Glutamatergic neuron (in vitro differentiated cells): Measurements from ENCODE around the gene DPY19L2. TPM values are rescaled to one million over a fixed set of nuclear protein-coding genes. Genes with fewer than 3 reads are reported as not detected.
A peak's percentile ranks its signal among the peaks of the same experiment; 100 is the strongest.
"Not testable (repeated sequence)": the region's sequence is repeated elsewhere in the genome, so short reads cannot be mapped to it uniquely, and the experiment has no call there.

ENCODE experiments used
- DNase-seq: peaks from one replicate; pipeline ENCODE4 v3.0.0; 2022
- H3K27ac Mint-ChIP-seq: one replicate; pipeline ENCODE4 v1.8.0; 2020; ENCODE audit warnings: mild to moderate bottlenecking, mixed read lengths, inconsistent platforms; ENCODE audit not compliant: unreplicated experiment
- H3K27me3 Mint-ChIP-seq: one replicate; pipeline ENCODE4 v1.8.0; 2020; ENCODE audit warnings: mild to moderate bottlenecking, moderate library complexity, mixed read lengths, inconsistent platforms; ENCODE audit not compliant: unreplicated experiment
- H3K36me3 Mint-ChIP-seq: one replicate; pipeline ENCODE4 v1.8.0; 2020; ENCODE audit warnings: mild to moderate bottlenecking, mixed read lengths, inconsistent platforms; ENCODE audit not compliant: unreplicated experiment
- H3K4me1 Mint-ChIP-seq: one replicate; pipeline ENCODE4 v1.8.0; 2020; ENCODE audit warnings: mild to moderate bottlenecking, low read depth, mixed read lengths, inconsistent platforms; ENCODE audit not compliant: unreplicated experiment
- H3K4me3 Mint-ChIP-seq: one replicate; pipeline ENCODE4 v1.8.0; 2020; ENCODE audit warnings: mild to moderate bottlenecking, mixed read lengths, inconsistent platforms; ENCODE audit not compliant: unreplicated experiment
- H3K9me3 Mint-ChIP-seq: one replicate; pipeline ENCODE4 v1.8.0; 2020; ENCODE audit warnings: mild to moderate bottlenecking, moderate library complexity, mixed read lengths, inconsistent platforms; ENCODE audit not compliant: unreplicated experiment
- total RNA-seq: library from RNA; stranded (reverse); fragmentation: NEBNext Ultra II Directional; extraction: Animal tissue kit (Norgen Biotek cat#: 25700); gene quantifications from one replicate; pipeline ENCODE4 v1.2.1, GENCODE V29; 2021; ENCODE audit not compliant: unreplicated experiment
- TF ChIP-seq, protein P1 (sequence below): fragments of 200-600 bp; sonication (generic); IDR thresholded peaks from one replicate; pipeline ENCODE4 v1.5.0; 2021; ENCODE audit not compliant: partially characterized antibody, unreplicated experiment

DPY19L2 gene
- total RNA-seq, 1 donor from 2014 or later = 1.8 TPM

DNA sequence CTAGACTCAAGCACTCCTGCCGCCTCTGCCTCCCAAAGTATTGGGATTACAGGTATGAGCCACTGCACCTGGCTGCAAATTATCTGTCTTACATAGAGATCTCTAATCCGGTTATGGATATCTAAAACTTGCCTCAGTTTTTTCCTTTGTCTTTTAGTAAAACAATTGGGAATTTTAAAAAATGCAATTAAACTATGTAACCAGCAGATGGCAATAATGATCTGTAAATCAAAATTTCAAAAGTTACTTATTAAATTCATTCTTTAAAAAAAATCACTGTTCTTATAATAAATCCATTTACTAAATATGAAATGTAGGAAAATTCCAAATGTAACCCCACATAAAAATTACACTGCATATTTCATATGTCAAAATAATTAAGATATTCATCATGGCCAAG is 4.3 kb upstream of the DPY19L2 start:
- not testable (repeated sequence) for H3K27me3 Mint-ChIP-seq, H3K4me3 Mint-ChIP-seq, H3K4me1 Mint-ChIP-seq, H3K27ac Mint-ChIP-seq, H3K9me3 Mint-ChIP-seq, DNase-seq, H3K36me3 Mint-ChIP-seq
- TF ChIP-seq, protein P1, sequence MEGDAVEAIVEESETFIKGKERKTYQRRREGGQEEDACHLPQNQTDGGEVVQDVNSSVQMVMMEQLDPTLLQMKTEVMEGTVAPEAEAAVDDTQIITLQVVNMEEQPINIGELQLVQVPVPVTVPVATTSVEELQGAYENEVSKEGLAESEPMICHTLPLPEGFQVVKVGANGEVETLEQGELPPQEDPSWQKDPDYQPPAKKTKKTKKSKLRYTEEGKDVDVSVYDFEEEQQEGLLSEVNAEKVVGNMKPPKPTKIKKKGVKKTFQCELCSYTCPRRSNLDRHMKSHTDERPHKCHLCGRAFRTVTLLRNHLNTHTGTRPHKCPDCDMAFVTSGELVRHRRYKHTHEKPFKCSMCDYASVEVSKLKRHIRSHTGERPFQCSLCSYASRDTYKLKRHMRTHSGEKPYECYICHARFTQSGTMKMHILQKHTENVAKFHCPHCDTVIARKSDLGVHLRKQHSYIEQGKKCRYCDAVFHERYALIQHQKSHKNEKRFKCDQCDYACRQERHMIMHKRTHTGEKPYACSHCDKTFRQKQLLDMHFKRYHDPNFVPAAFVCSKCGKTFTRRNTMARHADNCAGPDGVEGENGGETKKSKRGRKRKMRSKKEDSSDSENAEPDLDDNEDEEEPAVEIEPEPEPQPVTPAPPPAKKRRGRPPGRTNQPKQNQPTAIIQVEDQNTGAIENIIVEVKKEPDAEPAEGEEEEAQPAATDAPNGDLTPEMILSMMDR = peak; percentile 44

- not testable (repeated sequence) for H3K9me3 Mint-ChIP-seq, DNase-seq, H3K27me3 Mint-ChIP-seq
Measured at GRCh38 chr12:63669936-63670335, 1.6 kb upstream of the DPY19L2 start.

GRCh38 chr12:63669427-63669826 is 1.1 kb upstream of the DPY19L2 start:
- DNase-seq, H3K9me3 Mint-ChIP-seq, H3K27ac Mint-ChIP-seq, H3K4me1 Mint-ChIP-seq, H3K27me3 Mint-ChIP-seq, H3K36me3 Mint-ChIP-seq: not testable (repeated sequence)
- H3K4me3 Mint-ChIP-seq = peak overlapping the region; percentile 85

More at GRCh38 chr12:63669936-63670335, 1.6 kb upstream of the DPY19L2 start:
- H3K36me3 Mint-ChIP-seq, H3K4me1 Mint-ChIP-seq, H3K27ac Mint-ChIP-seq: not testable (repeated sequence)
- peak overlapping the region; percentile 85 for H3K4me3 Mint-ChIP-seq

- not testable (repeated sequence) for H3K27me3 Mint-ChIP-seq, H3K9me3 Mint-ChIP-seq, H3K27ac Mint-ChIP-seq, H3K36me3 Mint-ChIP-seq, H3K4me1 Mint-ChIP-seq
- peak; percentile 16 for DNase-seq
- H3K4me3 Mint-ChIP-seq = peak overlapping the region; percentile 85
Measured at GRCh38 chr12:63668800-63669365, 590 bp upstream of the DPY19L2 start.

GRCh38 chr12:63663005-63663404 is 5.3 kb downstream of the DPY19L2 start:
- H3K4me3 Mint-ChIP-seq, H3K4me1 Mint-ChIP-seq, H3K9me3 Mint-ChIP-seq, H3K27ac Mint-ChIP-seq, H3K36me3 Mint-ChIP-seq, H3K27me3 Mint-ChIP-seq, DNase-seq: not testable (repeated sequence)

DNA sequence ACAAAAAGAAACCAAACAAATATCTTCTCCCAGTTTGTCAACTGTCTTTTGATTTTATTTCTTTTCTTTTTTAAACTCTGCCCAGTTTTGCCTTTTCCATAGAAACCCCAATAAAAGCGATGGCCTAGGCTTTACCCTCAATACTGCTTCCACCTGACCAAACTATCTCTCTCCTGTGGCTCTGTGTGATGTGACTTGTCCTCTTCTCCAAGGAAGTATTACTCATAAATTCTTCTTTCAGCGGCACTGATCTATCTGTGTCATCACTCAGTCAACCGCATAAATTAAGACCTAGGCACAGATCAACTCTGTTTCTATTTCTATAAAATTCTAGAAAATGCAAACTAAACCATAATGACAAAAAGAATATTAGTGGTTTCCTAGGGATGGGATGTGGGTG is 9.8 kb downstream of the DPY19L2 start:
- H3K9me3 Mint-ChIP-seq, H3K4me3 Mint-ChIP-seq, H3K4me1 Mint-ChIP-seq, H3K36me3 Mint-ChIP-seq, H3K27me3 Mint-ChIP-seq, DNase-seq, H3K27ac Mint-ChIP-seq: not testable (repeated sequence)

DNA sequence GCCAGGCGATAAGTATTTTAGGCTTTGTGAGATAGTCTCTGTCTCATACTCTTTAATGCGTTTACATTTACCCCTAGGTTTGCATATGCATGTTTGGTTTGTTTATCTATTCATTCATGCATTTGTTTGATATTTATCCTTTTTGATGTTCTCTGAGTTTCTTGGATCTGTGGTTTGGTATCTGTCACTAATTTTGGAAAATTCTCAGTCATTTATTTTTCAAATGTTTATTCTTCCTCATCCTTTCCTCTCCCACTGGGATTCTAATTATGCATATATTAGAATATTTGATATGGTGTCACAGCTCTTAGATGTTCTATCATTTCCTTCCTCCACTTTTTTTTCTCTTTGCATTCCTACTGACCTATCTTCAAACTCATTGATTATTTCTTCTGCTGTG is 11.9 kb downstream of the DPY19L2 start:
- H3K4me3 Mint-ChIP-seq, H3K27me3 Mint-ChIP-seq, DNase-seq, H3K27ac Mint-ChIP-seq, H3K36me3 Mint-ChIP-seq, H3K4me1 Mint-ChIP-seq, H3K9me3 Mint-ChIP-seq: not testable (repeated sequence)

DNA sequence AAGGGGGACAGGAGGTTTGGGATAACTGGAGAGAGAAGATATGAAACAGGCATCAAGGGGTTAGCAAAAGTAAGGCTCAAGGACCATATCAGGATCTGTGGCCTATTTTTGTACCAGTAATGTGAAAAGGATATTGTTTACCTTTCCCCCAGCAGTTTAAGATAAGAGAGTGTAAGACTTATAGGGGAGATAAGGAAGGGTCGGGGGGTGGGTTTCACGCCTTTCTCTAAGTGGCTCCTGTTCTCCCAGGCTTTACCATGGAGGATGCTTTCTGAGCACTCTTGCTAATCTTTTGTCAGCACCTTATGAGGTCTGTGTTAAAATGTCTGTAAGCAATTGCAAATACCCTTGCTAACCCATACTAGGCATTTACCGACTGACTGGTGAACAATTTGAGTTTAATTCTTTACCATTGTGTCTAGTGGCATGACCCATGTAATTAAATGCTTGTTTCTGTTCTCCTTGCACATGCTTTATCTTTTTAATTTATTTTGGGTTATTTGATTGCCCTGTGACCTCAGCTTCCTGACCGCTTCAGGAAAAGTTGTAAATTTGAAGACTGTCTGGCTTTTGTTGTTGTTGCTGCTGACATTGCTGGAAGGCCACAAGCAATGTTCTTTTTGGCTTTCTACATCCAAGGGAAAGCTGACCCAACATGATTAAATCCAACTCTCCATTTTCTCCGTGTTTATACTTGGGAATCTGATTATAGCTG is 12.6 kb downstream of the DPY19L2 start:
- not testable (repeated sequence) for DNase-seq, H3K27me3 Mint-ChIP-seq, H3K4me3 Mint-ChIP-seq, H3K36me3 Mint-ChIP-seq, H3K9me3 Mint-ChIP-seq, H3K4me1 Mint-ChIP-seq, H3K27ac Mint-ChIP-seq

GRCh38 chr12:63654481-63654880 is 13.8 kb downstream of the DPY19L2 start:
- H3K27ac Mint-ChIP-seq, H3K4me1 Mint-ChIP-seq, H3K36me3 Mint-ChIP-seq, H3K4me3 Mint-ChIP-seq, H3K9me3 Mint-ChIP-seq, DNase-seq, H3K27me3 Mint-ChIP-seq: not testable (repeated sequence)

DNA sequence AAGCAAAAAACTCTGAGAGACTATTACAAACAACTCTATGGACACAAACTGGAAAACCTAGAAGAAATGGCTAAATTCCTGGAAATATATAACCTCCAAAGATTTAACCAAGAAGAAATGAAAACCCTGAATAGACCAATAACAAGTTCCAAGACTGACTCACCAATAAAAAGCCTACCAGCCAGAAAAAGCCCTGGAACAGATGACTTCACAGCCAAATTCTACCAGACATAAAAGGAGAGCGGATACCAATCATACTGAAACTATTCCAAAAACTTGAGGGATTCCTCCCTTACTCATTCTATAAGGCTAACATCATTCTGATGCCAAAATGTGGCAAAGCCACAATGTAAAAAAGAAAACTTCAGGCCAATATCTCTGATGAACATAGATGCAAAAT is 18.8 kb downstream of the DPY19L2 start:
- not testable (repeated sequence) for H3K27me3 Mint-ChIP-seq, H3K27ac Mint-ChIP-seq, H3K36me3 Mint-ChIP-seq, H3K4me3 Mint-ChIP-seq, H3K4me1 Mint-ChIP-seq, H3K9me3 Mint-ChIP-seq, DNase-seq

DNA sequence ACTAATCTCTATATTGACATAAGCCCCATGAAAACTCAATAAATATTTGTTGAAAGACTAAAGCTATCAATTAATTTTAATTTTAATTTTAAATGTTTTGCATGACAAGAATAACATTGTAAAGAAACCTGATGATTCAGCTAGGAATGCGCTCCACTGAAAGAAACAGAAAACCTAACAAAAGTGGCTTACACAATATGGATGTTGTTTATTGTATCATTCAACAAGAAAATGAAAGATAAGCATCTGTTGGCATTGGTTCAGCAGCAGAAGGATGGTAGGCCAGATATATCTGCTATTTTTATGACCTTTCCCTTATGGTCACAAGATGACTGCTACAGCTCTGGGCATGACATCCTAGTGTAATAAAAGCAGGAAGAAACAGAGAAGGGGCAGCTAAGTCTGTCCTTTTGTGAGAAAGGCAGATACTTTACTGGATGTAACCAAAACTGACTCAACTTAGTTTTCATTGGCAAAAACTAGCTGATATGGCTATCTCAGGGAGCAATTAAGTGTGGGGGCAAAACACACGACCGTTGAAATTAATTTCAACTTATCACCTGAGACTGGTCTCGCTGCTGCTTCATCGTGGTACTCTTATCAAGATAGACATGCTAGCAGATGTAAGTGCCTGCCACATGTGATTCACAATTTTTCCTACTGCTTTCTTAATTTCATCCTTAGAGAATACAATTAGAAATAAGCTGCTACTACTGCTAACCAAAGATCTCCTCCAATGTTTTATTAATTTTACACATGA is 24.7 kb downstream of the DPY19L2 start:
- not testable (repeated sequence) for DNase-seq, H3K27ac Mint-ChIP-seq, H3K9me3 Mint-ChIP-seq, H3K4me3 Mint-ChIP-seq, H3K36me3 Mint-ChIP-seq, H3K4me1 Mint-ChIP-seq, H3K27me3 Mint-ChIP-seq
